Skeletal muscle satellite cell (primary cell): ENCODE data around the gene SNRPA1.

Experiments used
- H3K27me3 ChIP-seq: 2 replicates; pipeline ENCODE4 v1.7.0; 2013; ENCODE audit warnings: low read length; ENCODE audit not compliant: control insufficient read depth, insufficient read depth
- H3K36me3 ChIP-seq: 2 replicates; pipeline ENCODE4 v1.7.0; 2013; ENCODE audit warnings: mild to moderate bottlenecking, control low read depth, low read length; ENCODE audit not compliant: insufficient read depth
- H3K4me1 ChIP-seq: 2 replicates; pipeline ENCODE4 v1.7.0; 2013; ENCODE audit warnings: low read length; ENCODE audit not compliant: control insufficient read depth, insufficient read depth
- H3K4me2 ChIP-seq: 2 replicates; pipeline ENCODE4 v1.7.0; 2013; ENCODE audit warnings: mild to moderate bottlenecking, low read length
- H3K4me3 ChIP-seq: 2 replicates; pipeline ENCODE4 v1.7.0; 2013; ENCODE audit warnings: low read length
- H3K9ac ChIP-seq: 2 replicates; pipeline ENCODE4 v1.7.0; 2013; ENCODE audit warnings: mild to moderate bottlenecking, low read depth, low read length, moderate library complexity
- H3K9me3 ChIP-seq: replicated peaks from 2 replicates; pipeline ENCODE4 v1.7.0; 2013; ENCODE audit warnings: mild to moderate bottlenecking, control low read depth, low read length

SNRPA1 gene

GRCh38 chr15:101251830-101252820 lies 42.9 kb downstream of the SNRPA1 start, which contains the start of gene CHSY1:
Gene CHSY1 (minus strand): TSS chr15:101252048. CDS start chr15:101251456, 592 bp downstream.
- Histone ChIP-seq H3K27me3 (no peaks in the 10 kb centered on the region), H3K9ac (peak within 1 kb of the TSS; percentile 88), H3K4me3 (peak within 1 kb of the TSS; percentile 89), H3K4me2 (peak within 1 kb of the TSS; percentile 91), H3K9me3 (no peaks in the 10 kb centered on the region), H3K36me3 (peaks cover 4% of the 10 kb centered on the region), H3K4me1 (peaks cover 29% of the 10 kb centered on the region)

GRCh38 chr15:101250873-101251829 lies 43.9 kb downstream of the SNRPA1 start:
- Histone ChIP-seq H3K9me3 (no peaks in the 10 kb centered on the region), H3K9ac (peak overlapping the region; percentile 88), H3K4me2 (peak overlapping the region; percentile 91), H3K27me3 (no peaks in the 10 kb centered on the region), H3K4me1 (peaks cover 38% of the 10 kb centered on the region), H3K36me3 (peaks cover 4% of the 10 kb centered on the region), H3K4me3 (peak overlapping the region; percentile 89)

GRCh38 chr15:101250341-101250831 lies 44.7 kb downstream of the SNRPA1 start:
- Histone ChIP-seq H3K4me2 (peak overlapping the region; percentile 91), H3K9ac (peak overlapping the region; percentile 88), H3K4me1 (peaks cover 46% of the 10 kb centered on the region), H3K9me3 (no peaks in the 10 kb centered on the region), H3K36me3 (peaks cover 6% of the 10 kb centered on the region), H3K27me3 (no peaks in the 10 kb centered on the region), H3K4me3 (peak overlapping the region; percentile 89)

GRCh38 chr15:101248274-101248673 lies 46.8 kb downstream of the SNRPA1 start:
- Histone ChIP-seq H3K4me2 (peak overlapping the region; percentile 22), H3K36me3 (peaks cover 14% of the 10 kb centered on the region), H3K9me3 (no peaks in the 10 kb centered on the region), H3K27me3 (no peaks in the 10 kb centered on the region), H3K4me1 (peaks cover 61% of the 10 kb centered on the region), H3K4me3 (no peak overlapping the region), H3K9ac (no peak overlapping the region)

DNA sequence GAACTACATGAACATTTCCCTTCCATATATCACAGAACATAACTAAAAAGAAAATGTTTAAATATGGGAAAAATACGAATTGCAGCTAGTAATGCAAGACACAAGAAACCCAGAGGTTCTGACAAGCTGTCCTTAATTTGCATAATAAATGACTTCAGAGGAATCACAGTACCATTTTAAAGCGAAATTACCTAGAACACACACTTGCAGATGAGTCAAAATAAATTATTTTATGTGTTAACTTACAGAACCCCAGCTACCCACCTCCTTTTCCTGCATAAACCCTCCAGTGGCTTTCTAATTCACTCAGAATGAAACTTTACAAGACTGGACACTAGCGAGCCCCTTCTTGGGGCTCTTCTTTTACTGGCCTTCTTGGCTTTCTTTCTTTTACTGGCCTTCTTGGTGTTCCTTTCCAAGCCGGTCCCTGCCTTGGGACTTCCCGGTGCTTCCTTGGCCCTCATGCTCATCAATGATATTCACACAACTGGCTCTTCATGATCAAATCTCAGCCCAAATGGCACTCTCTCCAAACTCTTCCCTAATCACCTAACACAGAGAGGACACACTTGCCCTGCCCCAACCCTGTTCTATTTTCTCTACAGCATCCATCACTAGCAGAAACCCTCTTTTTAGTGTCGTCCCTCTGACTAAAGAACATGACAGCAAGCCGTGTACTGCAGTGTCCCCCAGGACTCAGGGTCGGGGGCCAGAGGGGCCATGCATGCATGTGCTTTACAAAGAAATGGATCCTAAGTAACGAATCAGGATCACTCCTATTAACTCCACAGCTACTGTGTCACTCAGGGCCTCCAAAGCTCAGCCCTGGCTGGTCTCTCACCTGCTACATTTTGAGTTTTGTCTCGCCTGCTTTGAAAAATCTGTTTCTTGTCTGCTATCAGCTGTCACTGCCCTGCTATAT lies 48.0 kb downstream of the SNRPA1 start:
- Histone ChIP-seq H3K4me2 (peak overlapping the region; percentile 66), H3K4me1 (peaks cover 65% of the 10 kb centered on the region), H3K4me3 (peak overlapping the region; percentile 29)

DNA sequence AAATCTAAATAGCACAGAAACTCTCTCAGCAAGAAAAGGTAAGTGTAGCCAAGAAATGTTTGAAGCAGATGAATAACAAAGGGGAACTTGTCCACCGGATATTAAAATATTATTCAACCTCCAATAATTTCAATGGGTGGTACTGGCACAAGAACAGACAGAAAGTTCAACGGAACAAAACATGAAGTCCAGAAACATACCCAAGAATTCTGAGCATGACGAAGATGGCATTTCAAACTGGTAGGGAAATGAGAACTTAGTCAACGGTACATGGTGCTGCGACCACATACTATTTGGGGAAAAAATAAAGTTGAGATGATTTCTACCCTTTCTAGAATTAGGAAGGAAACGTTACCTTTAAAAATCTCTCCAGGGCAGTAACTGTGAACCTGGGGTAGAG lies 48.7 kb downstream of the SNRPA1 start:
- H3K9me3 ChIP-seq = no peaks in the 10 kb centered on the region
- no peaks in the 10 kb centered on the region for H3K27me3 ChIP-seq
- H3K9ac ChIP-seq = peak overlapping the region; percentile 62
- H3K4me1 ChIP-seq = peaks cover 68% of the 10 kb centered on the region
- H3K4me3 ChIP-seq = peak overlapping the region; percentile 29
- H3K4me2 ChIP-seq = peak overlapping the region; percentile 66
- peaks cover 19% of the 10 kb centered on the region for H3K36me3 ChIP-seq

More for the DNA sequence above, 48.0 kb downstream of the SNRPA1 start:
- H3K27me3 ChIP-seq = no peaks in the 10 kb centered on the region
- no peaks in the 10 kb centered on the region for H3K9me3 ChIP-seq
- peak overlapping the region; percentile 62 for H3K9ac ChIP-seq
- peaks cover 16% of the 10 kb centered on the region for H3K36me3 ChIP-seq

DNA sequence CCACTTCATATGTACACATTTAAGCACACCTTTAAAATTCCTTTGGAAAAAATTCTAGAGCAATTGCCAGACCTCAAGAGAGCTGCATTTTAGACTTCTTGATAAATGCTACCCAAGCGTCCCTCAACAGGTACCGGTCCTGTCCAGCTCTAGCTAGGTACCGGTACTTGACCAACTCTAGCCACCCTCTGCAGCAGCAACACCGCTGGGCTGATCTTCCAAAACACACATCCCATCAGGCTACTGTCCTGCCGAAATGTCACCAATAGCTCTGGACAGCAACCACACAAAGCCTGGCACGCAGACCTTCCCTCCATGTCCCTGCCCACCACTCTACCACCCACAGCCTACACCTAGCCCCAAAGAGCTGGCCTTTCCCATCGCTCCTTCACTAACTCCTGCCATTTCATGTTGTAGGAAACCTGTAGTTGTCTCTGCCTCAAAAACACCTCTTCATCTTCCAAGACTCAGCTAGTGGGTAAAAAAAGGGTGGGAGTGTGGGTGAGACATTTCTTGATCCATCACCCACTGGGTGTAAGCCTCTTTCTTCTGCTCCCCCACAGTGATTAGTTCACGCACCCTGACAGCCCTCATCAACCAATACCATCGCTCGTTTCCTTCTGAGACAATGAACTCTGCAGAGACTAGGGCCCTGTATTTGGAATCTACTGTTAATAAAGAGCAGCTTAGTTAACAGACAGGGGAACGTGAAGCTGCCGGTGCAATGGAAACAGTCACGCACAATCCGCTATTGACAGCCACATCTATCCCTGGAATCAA lies 50.0 kb downstream of the SNRPA1 start:
- Histone ChIP-seq H3K9me3 (no peaks in the 10 kb centered on the region), H3K4me1 (peaks cover 75% of the 10 kb centered on the region), H3K9ac (no peak overlapping the region), H3K27me3 (no peaks in the 10 kb centered on the region), H3K36me3 (peaks cover 19% of the 10 kb centered on the region), H3K4me2 (peak overlapping the region; percentile 61), H3K4me3 (no peak overlapping the region)

DNA sequence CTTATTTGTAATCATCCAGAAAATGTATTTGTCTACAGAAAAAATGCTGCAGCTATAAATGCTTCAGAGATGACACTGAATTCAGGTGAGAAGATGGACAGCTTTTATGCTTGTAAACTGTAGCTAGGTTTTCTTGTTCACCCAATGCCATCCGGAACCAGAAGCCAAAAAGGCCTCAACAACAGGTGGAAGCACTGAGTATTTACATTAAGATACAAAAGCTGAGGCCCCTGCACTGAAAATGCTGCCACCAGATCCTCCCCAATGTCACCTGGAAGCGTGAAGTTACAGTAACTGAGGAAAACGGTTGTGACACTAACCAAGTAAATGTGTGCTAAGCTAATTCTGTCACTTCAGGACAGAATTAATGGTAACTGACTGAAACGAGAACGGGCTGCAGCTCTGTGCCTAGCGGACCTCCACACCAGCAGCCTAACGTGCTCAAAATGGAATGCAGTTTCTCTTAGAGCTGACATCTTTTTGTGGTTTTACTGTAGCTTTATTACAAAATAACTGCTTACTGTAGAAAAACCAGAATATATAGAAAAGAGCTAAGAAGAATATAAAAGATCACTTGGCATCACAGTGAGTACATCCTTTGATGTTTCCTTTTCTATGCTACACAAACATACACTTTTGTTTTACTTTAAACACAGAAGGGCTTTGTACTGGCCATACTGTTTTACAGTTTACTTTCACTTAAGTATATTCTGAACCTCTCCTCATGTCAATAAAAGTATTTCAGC lies 50.8 kb downstream of the SNRPA1 start:
- peaks cover 19% of the 10 kb centered on the region for H3K36me3 ChIP-seq
- H3K9me3 ChIP-seq = no peaks in the 10 kb centered on the region
- no peak overlapping the region for H3K4me3 ChIP-seq
- H3K4me2 ChIP-seq = peak overlapping the region; percentile 61
- peaks cover 75% of the 10 kb centered on the region for H3K4me1 ChIP-seq
- peak overlapping the region; percentile 2 for H3K9ac ChIP-seq
- no peaks in the 10 kb centered on the region for H3K27me3 ChIP-seq

DNA sequence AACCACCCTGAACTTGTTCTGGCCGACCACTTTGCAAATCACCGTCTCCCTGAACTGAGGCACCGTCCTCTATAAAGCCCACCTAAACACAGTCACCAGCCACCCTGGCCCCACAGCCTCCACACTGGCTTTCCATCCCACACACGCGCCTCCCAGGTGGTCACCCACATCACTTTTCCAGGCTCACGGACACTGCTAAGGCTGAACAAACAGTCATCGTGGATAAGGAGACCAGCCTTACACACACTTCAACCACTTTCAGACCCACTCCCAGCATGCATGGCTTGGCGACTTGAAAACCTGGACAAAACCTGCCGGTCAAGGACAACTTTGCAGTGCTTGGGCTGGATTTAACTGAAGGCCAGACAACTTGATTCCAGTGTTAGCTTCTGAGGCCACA lies 51.6 kb downstream of the SNRPA1 start:
- Histone ChIP-seq H3K36me3 (peaks cover 19% of the 10 kb centered on the region), H3K9me3 (no peaks in the 10 kb centered on the region), H3K4me2 (no peak overlapping the region), H3K9ac (no peak overlapping the region), H3K4me3 (no peak overlapping the region), H3K4me1 (peaks cover 73% of the 10 kb centered on the region), H3K27me3 (no peaks in the 10 kb centered on the region)
